Kidney glomerular epithelial cell (primary cell): ENCODE results near the gene CDH23.

Experiments
- DNase-seq: peaks from one replicate; lab custom pipeline; 2025; lab: John Stamatoyannopoulos, UW

Gene CDH23

GRCh38 chr10:71757399-71757922, 360.7 kb downstream of the CDH23 start:
- no peak for DNase-seq

- no peak for DNase-seq
Measured at GRCh38 chr10:71761105-71761511, 364.4 kb downstream of the CDH23 start.

DNA sequence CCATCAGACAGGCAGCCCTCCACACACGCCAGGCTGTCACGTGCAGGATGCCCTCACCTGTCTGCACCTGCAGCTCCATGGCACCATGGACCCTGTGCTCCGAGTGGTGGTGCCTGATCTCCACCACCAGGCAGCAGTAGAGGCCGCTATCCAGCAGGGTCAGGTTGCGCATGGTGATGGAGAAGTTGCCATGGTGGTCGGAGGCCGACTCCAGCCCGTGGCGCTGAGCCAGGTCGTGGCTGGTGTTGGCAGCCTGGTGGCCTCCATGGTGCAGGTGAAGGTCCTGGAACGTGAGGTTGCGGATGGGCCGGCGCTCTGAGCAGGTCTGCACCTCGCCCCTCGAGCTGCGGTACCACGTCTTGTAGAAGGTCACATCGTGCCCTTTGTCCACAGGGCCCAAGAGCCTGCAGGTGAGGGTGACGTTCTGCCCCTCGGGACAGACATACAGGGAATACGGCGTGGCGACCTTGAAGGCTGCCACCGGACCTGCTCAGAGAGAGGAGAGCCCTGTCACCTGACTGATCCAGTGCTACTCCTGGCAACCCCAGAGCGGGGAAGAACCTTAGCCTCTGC, 364.9 kb downstream of the CDH23 start:
- DNase-seq: no peak

DNA sequence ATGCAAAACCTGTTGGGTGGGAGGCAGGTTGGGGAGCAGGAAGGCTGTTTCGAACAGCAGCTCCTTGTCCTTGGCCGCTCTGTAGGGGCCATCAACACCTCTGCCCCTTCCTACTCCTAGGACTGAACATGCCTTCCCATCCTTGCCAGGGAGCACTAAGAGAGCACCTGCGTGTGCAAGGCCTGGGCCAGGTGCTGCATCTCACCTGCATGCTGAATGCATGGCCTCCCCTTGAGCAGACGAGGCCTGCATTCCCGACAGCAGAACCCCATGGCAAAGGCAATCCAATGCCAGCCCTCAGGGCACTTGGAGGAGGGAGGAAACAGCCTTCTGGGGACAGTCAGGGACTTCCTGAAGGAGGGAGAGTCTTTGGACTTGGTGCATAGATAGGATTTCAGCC, 365.6 kb downstream of the CDH23 start:
- no peak for DNase-seq

DNA sequence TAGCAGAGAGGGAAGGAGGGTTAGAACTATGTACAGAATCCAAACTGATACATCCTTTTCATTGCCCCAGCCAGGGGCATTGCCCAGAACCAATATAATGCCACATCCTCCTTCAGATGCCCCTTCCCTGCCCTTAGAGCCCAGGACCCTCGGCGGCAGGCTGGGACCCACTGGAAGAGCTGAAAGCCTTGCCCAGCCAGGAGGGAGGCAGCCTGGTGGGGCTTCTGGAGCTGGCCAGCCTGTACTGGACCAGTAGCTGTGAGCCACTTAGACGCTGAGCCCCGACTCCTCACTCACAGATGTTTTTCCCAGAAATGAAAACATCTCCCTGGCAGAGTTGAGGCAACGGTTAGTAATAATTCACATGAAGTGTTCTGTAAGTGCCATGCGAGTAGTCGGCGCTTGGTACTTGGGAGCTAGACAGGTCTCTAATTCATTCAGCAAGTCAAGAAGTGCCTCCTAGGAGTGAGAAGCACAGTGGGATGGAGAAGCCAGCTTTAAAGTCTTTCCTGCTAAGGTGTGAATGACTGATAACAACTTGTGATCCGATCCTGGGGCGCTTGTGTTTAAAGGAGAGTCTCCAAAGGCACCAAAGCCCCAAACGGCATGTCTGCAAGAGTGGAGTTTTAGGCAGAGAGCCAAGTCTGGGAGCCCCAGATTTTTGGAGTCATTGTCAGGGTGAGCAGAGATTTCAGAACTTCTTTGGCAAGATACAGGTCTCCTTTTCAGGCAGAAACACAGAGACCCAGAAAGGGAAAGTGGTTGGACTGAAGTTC, 366.8 kb downstream of the CDH23 start:
- no peak for DNase-seq

GRCh38 chr10:71765176-71765904, 368.6 kb downstream of the CDH23 start:
- no peak for DNase-seq

GRCh38 chr10:71765906-71766716, 369.4 kb downstream of the CDH23 start:
- no peak for DNase-seq

DNA sequence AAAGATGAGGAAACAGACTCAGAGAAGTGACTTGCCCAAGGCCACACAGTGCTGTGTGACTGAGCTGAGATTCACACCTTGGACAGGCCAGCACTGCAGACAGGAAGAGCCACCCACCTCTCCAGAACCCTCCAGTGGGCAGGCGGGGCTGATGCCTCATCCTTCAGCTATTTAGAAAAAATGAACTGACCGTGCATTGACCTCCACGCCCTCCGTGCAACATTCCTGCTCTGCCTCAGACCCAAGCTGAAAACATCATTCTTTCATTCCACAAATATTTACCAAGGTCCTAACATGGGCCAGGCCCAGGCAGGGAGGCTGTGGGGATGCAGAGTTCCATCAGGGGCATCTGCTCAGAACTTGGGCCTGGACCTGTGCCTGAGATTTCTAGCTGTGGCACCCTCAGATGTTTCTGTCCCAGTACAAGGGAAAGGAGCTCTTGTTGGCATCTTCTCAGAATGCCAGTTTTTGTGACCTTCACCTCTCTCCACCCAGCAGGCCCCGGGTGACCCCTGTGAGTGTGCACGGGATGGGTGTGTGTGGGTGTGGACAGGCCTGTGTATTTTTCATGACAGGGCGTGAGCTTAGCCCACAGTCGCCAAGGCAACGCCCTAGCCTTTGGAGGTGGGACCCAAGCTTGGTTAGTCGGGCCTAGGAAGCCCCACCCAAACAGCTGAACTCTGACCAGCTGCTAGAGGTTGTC, 370.1 kb downstream of the CDH23 start:
- peak; percentile 99 for DNase-seq

GRCh38 chr10:71767420-71768035, 370.8 kb downstream of the CDH23 start:
- DNase-seq: no peak

GRCh38 chr10:71769279-71769823, 372.6 kb downstream of the CDH23 start:
- no peak for DNase-seq

DNA sequence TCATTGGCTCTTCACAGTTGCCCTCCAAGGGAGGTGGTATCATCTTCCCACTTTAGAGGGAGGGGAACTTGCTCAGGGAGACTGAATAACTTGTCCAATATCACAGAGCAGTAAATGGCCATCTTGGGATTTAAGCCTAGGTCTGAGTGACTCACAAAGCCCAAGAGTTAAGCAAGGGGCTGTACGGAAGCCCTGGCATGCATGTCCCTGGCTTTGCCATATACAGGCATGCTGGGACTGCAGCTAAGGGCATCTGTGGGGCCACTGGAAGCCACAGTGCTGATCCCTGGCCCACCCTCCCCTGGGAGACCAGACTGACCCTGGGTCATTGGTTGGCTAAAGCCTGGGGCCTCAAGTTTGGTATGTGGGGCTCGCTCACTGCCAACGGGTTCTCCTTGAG, 373.5 kb downstream of the CDH23 start:
- DNase-seq: no peak

DNA sequence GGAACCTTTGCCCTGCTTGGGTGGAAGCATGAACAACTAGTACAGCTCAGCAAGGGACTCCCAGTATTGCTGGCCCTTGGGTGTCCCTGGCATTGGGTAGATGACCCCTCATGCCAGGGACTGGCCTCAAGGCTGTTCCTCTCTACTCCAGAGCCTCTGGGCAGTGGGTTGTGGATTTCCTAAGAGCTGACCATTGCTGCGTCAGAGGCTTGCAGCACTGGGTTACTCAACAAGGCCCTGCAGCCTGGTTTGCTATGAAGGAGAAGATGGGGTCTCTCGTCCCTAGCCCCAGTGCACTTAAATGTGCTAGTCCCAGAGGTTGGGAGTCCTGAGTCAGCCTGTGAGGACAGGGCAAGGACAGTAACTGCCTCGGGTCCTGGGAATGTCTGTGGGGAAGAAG, 374.1 kb downstream of the CDH23 start:
- DNase-seq: no peak

- DNase-seq: no peak
Measured at GRCh38 chr10:71771204-71771603, 374.5 kb downstream of the CDH23 start.

DNA sequence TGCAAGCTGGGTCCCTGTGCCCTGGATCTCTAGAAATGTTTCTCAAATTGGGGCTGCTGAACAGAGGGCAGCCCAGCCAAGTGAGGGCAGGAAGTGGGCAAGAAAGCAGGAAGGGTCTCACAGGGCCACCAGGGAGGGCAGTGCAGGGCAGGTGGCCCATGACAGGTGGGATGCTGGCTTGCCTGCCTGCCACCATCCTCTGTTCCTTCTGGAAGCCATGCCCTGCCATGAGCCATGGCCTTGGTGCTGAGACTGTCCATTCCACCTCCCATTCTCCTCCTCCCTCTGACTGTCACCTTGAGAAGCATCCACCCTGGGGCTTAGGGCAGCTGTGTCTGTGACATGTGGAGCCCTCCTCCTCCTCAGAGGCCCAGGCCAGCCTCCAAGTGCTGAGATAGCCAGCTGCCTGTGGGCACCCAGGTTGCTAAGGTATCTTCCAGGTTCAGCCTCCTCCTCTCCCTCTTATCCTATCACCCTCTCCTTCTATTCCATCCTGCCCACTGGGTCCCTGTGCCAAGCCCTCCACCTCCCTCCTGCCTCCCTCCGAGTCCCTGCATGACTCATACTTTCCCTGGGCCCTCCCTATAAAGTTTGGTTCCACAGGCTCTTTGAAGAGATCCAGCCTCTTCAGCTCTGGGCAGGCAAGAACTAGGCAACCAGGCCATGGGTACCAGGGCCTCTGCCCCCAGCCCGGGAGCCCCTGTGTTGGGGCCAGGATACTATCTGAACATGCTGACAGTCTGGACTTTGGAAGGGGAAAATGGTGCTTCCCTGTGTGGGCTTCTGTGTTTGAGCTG, 375.3 kb downstream of the CDH23 start:
- DNase-seq: peak; percentile 32

DNA sequence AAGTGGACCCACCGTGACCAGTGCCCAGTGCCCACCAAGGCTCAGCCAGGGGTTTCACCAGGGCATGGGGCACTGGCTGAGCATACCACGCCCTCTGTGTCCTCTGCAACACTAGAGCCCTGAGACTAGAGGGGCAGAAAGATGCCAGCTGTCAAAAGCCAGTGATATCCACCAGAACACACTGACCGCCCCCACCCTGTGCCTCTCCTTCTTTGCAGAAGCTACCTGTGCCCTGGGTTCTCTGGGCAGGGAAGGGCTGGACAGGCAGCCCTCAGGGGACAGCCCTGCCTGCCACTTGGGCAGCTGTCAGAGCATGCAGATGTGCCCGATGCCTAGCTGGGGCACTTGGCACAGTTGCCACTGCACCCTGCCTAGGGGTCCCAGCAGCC, 376.1 kb downstream of the CDH23 start:
- no peak for DNase-seq

- peak; percentile 56 for DNase-seq
Measured at GRCh38 chr10:71773221-71773971, 376.7 kb downstream of the CDH23 start, which contains the start of gene VSIR. Gene VSIR (minus strand): TSS chr10:71773520. CDS start chr10:71773439, 81 bp downstream.

DNA sequence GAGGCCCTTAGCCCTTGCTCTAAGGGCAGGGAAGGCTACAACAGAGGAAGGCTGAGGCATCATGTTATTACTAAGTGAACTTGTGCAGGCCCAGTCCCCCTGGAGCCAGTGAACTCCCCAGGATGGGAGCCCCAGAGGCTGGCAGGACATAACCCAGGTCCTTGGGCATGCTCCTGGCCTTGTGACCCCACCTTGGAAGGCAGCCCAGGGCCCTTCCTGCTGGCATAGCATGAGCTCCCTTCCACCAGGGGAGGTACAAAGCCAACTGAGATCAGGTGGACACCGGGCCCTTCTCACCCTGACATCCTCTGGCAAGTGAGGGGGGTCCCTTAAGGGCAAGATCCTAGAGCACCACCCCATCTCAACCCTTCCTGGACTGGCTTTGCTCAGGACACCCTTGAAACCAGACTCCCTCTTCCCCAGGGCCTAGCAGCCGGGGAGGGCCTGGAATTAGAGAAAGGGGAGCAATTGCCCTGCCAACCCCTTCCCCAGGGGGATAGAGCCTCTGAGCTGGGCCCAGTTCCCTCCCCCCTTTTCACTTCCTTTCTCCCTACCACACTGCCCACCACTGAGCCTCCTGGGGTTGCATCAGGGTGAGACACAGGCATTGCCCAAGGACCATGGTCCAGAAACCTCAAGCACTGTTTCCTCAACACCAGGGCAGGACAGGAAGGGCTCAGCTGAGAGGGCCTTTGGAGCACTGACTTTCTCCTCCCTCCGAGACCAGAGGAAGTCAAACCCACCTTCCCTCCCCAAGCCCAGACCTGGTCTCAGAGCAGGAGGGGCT, 378.4 kb downstream of the CDH23 start:
- DNase-seq: no peak

- DNase-seq: no peak
Measured at GRCh38 chr10:71776481-71776925, 379.8 kb downstream of the CDH23 start.
